GM12892 (cell line): ENCODE measurements around the gene KCNH4.

Source experiments
- DNase-seq: peaks from one replicate; pipeline ENCODE4 v3.0.0; 2011; ENCODE audit not compliant: insufficient read length
- FAIRE-seq: peaks from 2 replicates; lab custom pipeline; 2011; peaks lifted over from hg19 to GRCh38; lab: Jason Lieb, UNC
- POLR2A ChIP-seq: IDR thresholded peaks from 2 replicates; pipeline ENCODE4 v1.6.1; 2011; ENCODE audit warnings: low read depth, low read length, control low read depth
- POLR2AphosphoS5 ChIP-seq: IDR thresholded peaks from 2 replicates; pipeline ENCODE4 v1.6.1; 2011; ENCODE audit warnings: low read depth, low read length, control low read depth
- TAF1 ChIP-seq: IDR thresholded peaks from 2 replicates; pipeline ENCODE4 v1.6.1; 2011; ENCODE audit warnings: low read depth, mild to moderate bottlenecking, control low read depth, low read length, borderline replicate concordance

KCNH4 gene

GRCh38 chr17:42117397-42118125, 63.4 kb downstream of the KCNH4 start:
- FAIRE-seq (no peak), DNase-seq (no peak)
- no peak for TF ChIP-seq TAF1
- no peak for TF ChIP-seq POLR2A
- TF ChIP-seq POLR2AphosphoS5, result no peak

- FAIRE-seq (peak; percentile 99), DNase-seq (peak; percentile 64)
- TF ChIP-seq POLR2A, result no peak
- TF ChIP-seq TAF1, result no peak
- TF ChIP-seq POLR2AphosphoS5, result no peak
These were observed 64.1 kb downstream of the KCNH4 start for GRCh38 chr17:42116705-42117396.

GRCh38 chr17:42114118-42114517, 66.8 kb downstream of the KCNH4 start:
- FAIRE-seq (no peak), DNase-seq (no peak)
- TF ChIP-seq TAF1 (no peak), POLR2AphosphoS5 (no peak), POLR2A (no peak)

- TF ChIP-seq TAF1 (no peak), POLR2AphosphoS5 (no peak), POLR2A (no peak)
- FAIRE-seq (no peak), DNase-seq (no peak)
These were observed 67.5 kb downstream of the KCNH4 start for GRCh38 chr17:42113293-42114069.

- peak; percentile 81 for TF ChIP-seq TAF1
- TF ChIP-seq POLR2A, result peak; percentile 89
- peak; percentile 85; the same call in 1 of the 2 replicates for TF ChIP-seq POLR2AphosphoS5
- FAIRE-seq, result peak; percentile 99
- DNase-seq, result peak; percentile 96
These were observed 68.3 kb downstream of the KCNH4 start, which contains the start of gene DHX58 for GRCh38 chr17:42112552-42113176. TSS of gene DHX58 (minus strand) at chr17:42112714. CDS start at chr17:42111892, 822 bp downstream.

GRCh38 chr17:42111871-42112551, 68.9 kb downstream of the KCNH4 start:
- DNase-seq, result no peak
- TF ChIP-seq TAF1, result no peak
- TF ChIP-seq POLR2A, result no peak
- no peak; the same call in 1 of the 2 replicates for TF ChIP-seq POLR2AphosphoS5
- FAIRE-seq, result peak; percentile 48

GRCh38 chr17:42111265-42111636, 69.7 kb downstream of the KCNH4 start:
- FAIRE-seq, result no peak

GRCh38 chr17:42110301-42111264, 70.4 kb downstream of the KCNH4 start:
- FAIRE-seq, result no peak
- no peak for DNase-seq
- TF ChIP-seq TAF1 (no peak), POLR2A (no peak), POLR2AphosphoS5 (no peak)

More at GRCh38 chr17:42111265-42111636, 69.7 kb downstream of the KCNH4 start:
- TF ChIP-seq TAF1, result no peak
- TF ChIP-seq POLR2AphosphoS5, result no peak
- no peak for TF ChIP-seq POLR2A
- DNase-seq, result no peak

GRCh38 chr17:42109086-42109485, 71.9 kb downstream of the KCNH4 start:
- no peak for FAIRE-seq
- no peak for DNase-seq
- TF ChIP-seq POLR2AphosphoS5, result no peak
- no peak for TF ChIP-seq POLR2A
- no peak for TF ChIP-seq TAF1

GRCh38 chr17:42107597-42108576, 73.1 kb downstream of the KCNH4 start:
- peak; percentile 70 for FAIRE-seq
- peak; percentile 99 for DNase-seq
- TF ChIP-seq TAF1, result no peak
- TF ChIP-seq POLR2AphosphoS5, result no peak
- TF ChIP-seq POLR2A, result no peak
